ENCODE measurements around the gene UNG. TPM values are rescaled to one million over a fixed set of nuclear protein-coding genes. Genes with fewer than 3 reads are reported as not detected.

Gene UNG
- total RNA-seq, 1 experiment from 2014 or later: 188 TPM

- Histone ChIP-seq H2AFZ (ENCODE audit: low read length) (no peak overlapping the region), H2BK15ac (ENCODE audit: low read depth, low read length) (no peak overlapping the region), H3K79me2 (ENCODE audit: insufficient read depth, low read length) (no peaks in the 10 kb centered on the region), H3K56ac (ENCODE audit: insufficient read length, low read depth, low read length) (no peak overlapping the region), H3K4me1 (ENCODE audit: insufficient read depth, low read length) (no peaks in the 10 kb centered on the region), H4K91ac (ENCODE audit: insufficient read length, low read depth, low read length) (no peak overlapping the region), H3K9ac (ENCODE audit: extremely low read depth, insufficient read length, low read length) (no peak overlapping the region), H3K23ac (ENCODE audit: insufficient read length, low read depth, low read length) (no peak overlapping the region), H2BK5ac (ENCODE audit: insufficient read length, low read length) (no peak overlapping the region), H2BK20ac (ENCODE audit: low read depth, low read length, poor library complexity, severe bottlenecking) (no peak overlapping the region), H3K27ac (ENCODE audit: insufficient read length, low read depth, low read length) (no peak overlapping the region), H3K9me3 (ENCODE audit: control insufficient read depth, low read depth, low read length) (no peaks in the 10 kb centered on the region), H2AK5ac (ENCODE audit: insufficient read length, low read length) (no peak overlapping the region), H4K5ac (ENCODE audit: insufficient read length, low read depth, low read length) (no peak overlapping the region), H3K18ac (ENCODE audit: insufficient read length, low read depth, low read length) (no peak overlapping the region), H4K20me1 (ENCODE audit: control insufficient read depth, insufficient read depth, insufficient read length) (no peaks in the 10 kb centered on the region), H3K79me1 (ENCODE audit: insufficient read depth, low read depth, low read length, poor library complexity, severe bottlenecking) (no peaks in the 10 kb centered on the region), H4K8ac (replicated peaks; ENCODE audit: insufficient read length, low read depth, low read length) (no peak overlapping the region), H3K4ac (ENCODE audit: low read depth, low read length) (no peak overlapping the region), H2BK120ac (ENCODE audit: low read depth, low read length, poor library complexity, severe bottlenecking) (no peak overlapping the region), H2BK12ac (ENCODE audit: insufficient read length, low read depth, low read length) (no peak overlapping the region), H3K27me3 (ENCODE audit: insufficient read depth, low read length) (no peaks in the 10 kb centered on the region), H3K14ac (ENCODE audit: insufficient read depth, low read length) (no peak overlapping the region), H3K23me2 (ENCODE audit: insufficient read length, low read depth, low read length, poor library complexity, severe bottlenecking) (no peaks in the 10 kb centered on the region), H3T11ph (ENCODE audit: low read length) (no peak overlapping the region), H3K4me2 (ENCODE audit: insufficient read depth, insufficient read length, low read length) (no peak overlapping the region)
- no peak overlapping the region for H3K27ac Mint-ChIP-seq
- no peaks in the 10 kb centered on the region for H3K27me3 Mint-ChIP-seq (ENCODE audit: low read depth)
- no peak overlapping the region for H3K4me3 Mint-ChIP-seq
- WGBS (ENCODE audit: extremely low coverage, insufficient read length, low lambda C conversion rate): no CpG with 5 or more reads among the region's 11 CpGs
- H3K4me1 Mint-ChIP-seq: no peaks in the 10 kb centered on the region
- TF ChIP-seq CTCF (conservative IDR thresholded peaks at IDR 0.05): no peak
- H3K9me3 Mint-ChIP-seq: no peaks in the 10 kb centered on the region
- DNase-seq: no peak
- peaks cover 8 to 45% (median 41%) of the 10 kb centered on the region in 3 experiments; a peak in 6 of 7 replicates for H3K36me3 Mint-ChIP-seq (ENCODE audit: insufficient read depth in 1 of 3, low read depth in 3 of 3)
Observed at GRCh38 chr12:109085590-109085989, 11.8 kb upstream of the UNG start.
